ENCODE results near the gene PTBP1.

Gene PTBP1

GRCh38 chr19:772063-772462 lies 25.2 kb upstream of the PTBP1 start:
- DNase-seq = no peak

GRCh38 chr19:772730-773436 lies 24.4 kb upstream of the PTBP1 start:
- DNase-seq = no peak

GRCh38 chr19:776549-776948 lies 20.7 kb upstream of the PTBP1 start:
- no peak for DNase-seq

- DNase-seq = no peak
Measured at GRCh38 chr19:778910-779653, 18.2 kb upstream of the PTBP1 start.

GRCh38 chr19:780935-781334 lies 16.3 kb upstream of the PTBP1 start:
- DNase-seq = no peak

- DNase-seq = no peak
Measured at GRCh38 chr19:781800-782184, 15.5 kb upstream of the PTBP1 start.

- DNase-seq = no peak
Measured at GRCh38 chr19:782185-782877, 14.9 kb upstream of the PTBP1 start.

- DNase-seq = no peak
Measured at GRCh38 chr19:782878-783668, 14.2 kb upstream of the PTBP1 start.

GRCh38 chr19:784541-784940 lies 12.7 kb upstream of the PTBP1 start:
- no peak for DNase-seq

GRCh38 chr19:787536-787935 lies 9.7 kb upstream of the PTBP1 start:
- no peak for DNase-seq

GRCh38 chr19:788686-788982 lies 8.6 kb upstream of the PTBP1 start:
- no peak for DNase-seq

GRCh38 chr19:788983-789700 lies 8.1 kb upstream of the PTBP1 start:
- no peak for DNase-seq

- DNase-seq = no peak
Measured at GRCh38 chr19:789701-790060, 7.6 kb upstream of the PTBP1 start.

- DNase-seq = no peak
Measured at GRCh38 chr19:791007-791566, 6.2 kb upstream of the PTBP1 start.

- no peak for DNase-seq
Measured at GRCh38 chr19:791567-792305, 5.5 kb upstream of the PTBP1 start.

- no peak for DNase-seq
Measured at GRCh38 chr19:792306-792885, 4.9 kb upstream of the PTBP1 start.

GRCh38 chr19:793806-794205 lies 3.4 kb upstream of the PTBP1 start:
- no peak for DNase-seq

- DNase-seq = peak in 18 of 58 donors; percentile 5 to 49 (median 28)
Measured at GRCh38 chr19:795073-795611, 2.1 kb upstream of the PTBP1 start.

Measured in anterior cingulate cortex (tissue), 58 donors.